Upper lobe of left lung (tissue), 6 donors: Measurements from ENCODE around the gene OR6B3. TPM values are rescaled to one million over a fixed set of nuclear protein-coding genes. Genes with fewer than 3 reads are reported as not detected.

Experiments
- ATAC-seq, 2 donors: fragments of 200-7000 bp; cut with Tn5 transposase; one replicate each; pipeline ENCODE4 v1.9.1; 2022; ENCODE audit warnings: mild to moderate bottlenecking in 2 of 2, moderate library complexity in 2 of 2; ENCODE audit not compliant: low FRiP score in 2 of 2
- DNase-seq, 2 donors: peaks; one replicate each; pipeline ENCODE4 v3.0.0-alpha.2; 2019 to 2020
- H3K27ac ChIP-seq, 4 donors: fragments of 200-600 bp; sonication (generic); one replicate each; pipeline ENCODE4 v1.5.1; 2016 to 2019
- H3K27me3 ChIP-seq, 4 donors: fragments of 200-600 bp; sonication (generic); one replicate each; pipeline ENCODE4 v1.5.1; 2017 to 2019
- H3K36me3 ChIP-seq, 4 donors: fragments of 200-600 bp; sonication (generic); one replicate each; pipeline ENCODE4 v1.5.1; 2016 to 2019
- H3K4me1 ChIP-seq, 4 donors: fragments of 200-600 bp; sonication (generic); one replicate each; pipeline ENCODE4 v1.5.1; 2018 to 2019
- H3K4me3 ChIP-seq, 4 donors: fragments of 200-600 bp; sonication (generic); one replicate each; pipeline ENCODE4 v1.5.1; 2017 to 2019; ENCODE audit warnings: mild to moderate bottlenecking in 2 of 4, moderate library complexity in 1 of 4
- H3K9me3 ChIP-seq, 4 donors: fragments of 200-600 bp; sonication (generic); one replicate each; pipeline ENCODE4 v1.5.1; 2018 to 2019
- EP300 ChIP-seq, 4 donors: sonication (generic); formaldehyde crosslinking; IDR thresholded peaks; one replicate each; pipeline ENCODE4 v1.5.1; 2017; ENCODE audit warnings: antibody characterized with exemption in 4 of 4, control low read depth in 2 of 4
- POLR2A ChIP-seq, 4 donors: fragments of 450-650 bp; IDR thresholded peaks; one replicate each; pipeline ENCODE4 v1.5.1; 2016 to 2017; ENCODE audit warnings: antibody characterized with exemption in 4 of 4, mild to moderate bottlenecking in 2 of 4
- POLR2AphosphoS5 ChIP-seq, 2 donors: sonication (generic); formaldehyde crosslinking; IDR thresholded peaks; one replicate each; pipeline ENCODE4 v1.5.1; 2017; ENCODE audit warnings: antibody characterized with exemption in 2 of 2
- WGBS, 2 donors: methylation state at CpG; one replicate each; pipeline ENCODE4 v1.1.5; 2017 to 2018; 5-methylcytosine and 5-hydroxymethylcytosine counted together
- total RNA-seq, 6 donors: library from RNA; depleted of rRNA in 4 of 6; stranded (reverse); fragments of >200 nt in 4 of 6; gene quantifications; one replicate each; pipeline versions ENCODE4 v1.1.0 to v1.2.1, GENCODE V29; 2016 to 2021
- TF ChIP-seq, protein P1 (sequence below), 6 experiments: fragments of 450-650 bp in 4 of 6; fragments of 200-600 bp in 2 of 6; sonication (generic) in 2 of 6; IDR thresholded peaks; one replicate each; pipeline ENCODE4 v1.5.1; 2016 to 2019; ENCODE audit warnings: antibody characterized with exemption in 6 of 6
- donor health status: DM: no; HTN: no; CAD: no; lungs with moderate emphysema.
- donor health status: DM: no; HTN: yes; CAD: no; lungs with severe emphysema.

The OR6B3 gene
- total RNA-seq, 6 donors from 2014 or later, result not detected

GRCh38 chr2:240024766-240025165, 28.6 kb downstream of the OR6B3 start:
- DNase-seq (no peak), ATAC-seq (peak in 1 of 2 donors; percentile 12)
- 0% methylated on average over 11 to 14 of the region's 22 CpGs for WGBS, 2 donors
- peak overlapping the region; percentile 91 to 96 (median 94) for H3K4me3 ChIP-seq
- H3K27me3 ChIP-seq, result no peaks in the 10 kb centered on the region
- no peaks in the 10 kb centered on the region for H3K9me3 ChIP-seq
- H3K36me3 ChIP-seq, result peaks cover 9 to 17% (median 13%) of the 10 kb centered on the region in 4 donors
- TF ChIP-seq POLR2AphosphoS5 (IDR thresholded peaks at IDR 0.05) (no peak), EP300 (IDR thresholded peaks at IDR 0.05) (no peak), POLR2A (IDR thresholded peaks at IDR 0.05) (no peak)
- TF ChIP-seq, protein P1, sequence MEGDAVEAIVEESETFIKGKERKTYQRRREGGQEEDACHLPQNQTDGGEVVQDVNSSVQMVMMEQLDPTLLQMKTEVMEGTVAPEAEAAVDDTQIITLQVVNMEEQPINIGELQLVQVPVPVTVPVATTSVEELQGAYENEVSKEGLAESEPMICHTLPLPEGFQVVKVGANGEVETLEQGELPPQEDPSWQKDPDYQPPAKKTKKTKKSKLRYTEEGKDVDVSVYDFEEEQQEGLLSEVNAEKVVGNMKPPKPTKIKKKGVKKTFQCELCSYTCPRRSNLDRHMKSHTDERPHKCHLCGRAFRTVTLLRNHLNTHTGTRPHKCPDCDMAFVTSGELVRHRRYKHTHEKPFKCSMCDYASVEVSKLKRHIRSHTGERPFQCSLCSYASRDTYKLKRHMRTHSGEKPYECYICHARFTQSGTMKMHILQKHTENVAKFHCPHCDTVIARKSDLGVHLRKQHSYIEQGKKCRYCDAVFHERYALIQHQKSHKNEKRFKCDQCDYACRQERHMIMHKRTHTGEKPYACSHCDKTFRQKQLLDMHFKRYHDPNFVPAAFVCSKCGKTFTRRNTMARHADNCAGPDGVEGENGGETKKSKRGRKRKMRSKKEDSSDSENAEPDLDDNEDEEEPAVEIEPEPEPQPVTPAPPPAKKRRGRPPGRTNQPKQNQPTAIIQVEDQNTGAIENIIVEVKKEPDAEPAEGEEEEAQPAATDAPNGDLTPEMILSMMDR (IDR thresholded peaks at IDR 0.05), result no peak
- H3K27ac ChIP-seq, result peak overlapping the region; percentile 95 to 98 (median 96)
- H3K4me1 ChIP-seq, result peaks cover 10 to 25% (median 13%) of the 10 kb centered on the region in 4 donors

DNA sequence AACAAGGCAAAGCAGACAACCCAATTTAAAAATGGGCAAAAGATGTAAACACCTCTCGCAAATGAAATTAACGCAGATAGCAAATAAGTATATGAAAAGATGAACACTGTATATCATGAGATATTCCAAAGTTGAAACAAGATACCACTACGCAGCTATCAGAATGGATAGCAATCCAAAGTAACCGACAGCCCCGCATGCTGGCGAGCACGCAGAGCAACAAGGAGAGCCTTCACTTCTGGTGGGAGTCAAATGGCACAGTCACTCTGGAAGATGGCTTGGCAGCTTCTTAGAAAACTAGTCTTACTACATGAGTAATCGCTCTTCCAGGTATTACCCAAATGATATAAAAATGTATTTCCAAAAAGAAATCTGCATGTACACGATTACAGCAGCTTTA, 29.5 kb downstream of the OR6B3 start:
- Histone ChIP-seq H3K9me3 (no peaks in the 10 kb centered on the region), H3K4me1 (peaks cover 10 to 25% (median 13%) of the 10 kb centered on the region in 4 donors), H3K36me3 (peaks cover 9 to 23% (median 17%) of the 10 kb centered on the region in 4 donors), H3K27me3 (no peaks in the 10 kb centered on the region), H3K27ac (no peak overlapping the region), H3K4me3 (peak overlapping the region in 1 of 4 donors; percentile 91)
- no peak for ATAC-seq
- DNase-seq, result no peak
- 79 to 87% methylated on average over 9 of the region's 9 CpGs for WGBS, 2 donors
- no peak for TF ChIP-seq POLR2A (IDR thresholded peaks at IDR 0.05)
- TF ChIP-seq, protein P1 (IDR thresholded peaks at IDR 0.05), result no peak
- TF ChIP-seq POLR2AphosphoS5 (IDR thresholded peaks at IDR 0.05), result no peak
- TF ChIP-seq EP300 (IDR thresholded peaks at IDR 0.05), result no peak

DNA sequence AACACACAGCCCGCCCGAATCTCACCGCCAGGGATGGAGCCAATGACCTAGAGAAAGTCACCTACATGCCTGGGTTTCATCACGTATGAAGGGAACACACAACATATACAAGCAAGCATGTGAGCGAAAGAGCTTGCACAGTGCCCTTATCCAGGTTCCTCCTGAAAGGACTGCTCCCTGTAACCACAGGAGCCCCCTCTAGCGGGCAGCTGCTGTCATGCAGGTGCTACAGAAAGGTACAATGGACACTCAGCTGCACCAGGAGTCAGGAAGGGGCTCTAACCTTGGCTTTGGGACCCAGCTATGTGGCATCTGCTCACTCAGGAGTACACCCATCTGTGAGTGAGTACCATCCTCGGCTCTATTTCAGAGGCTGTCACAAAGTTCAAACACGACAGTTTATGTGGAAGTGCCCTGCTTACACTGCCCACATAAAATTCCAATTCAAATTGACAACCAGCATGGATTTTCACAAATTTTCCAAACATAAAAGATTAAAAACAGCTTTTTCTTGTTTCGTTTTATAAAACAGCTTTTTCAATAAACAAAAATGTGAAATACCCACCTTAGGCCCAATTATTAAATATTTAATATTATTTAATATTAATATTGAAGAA, 31.7 kb downstream of the OR6B3 start:
- Histone ChIP-seq H3K4me3 (no peak overlapping the region), H3K27me3 (no peaks in the 10 kb centered on the region), H3K4me1 (peaks cover 10 to 25% (median 13%) of the 10 kb centered on the region in 4 donors), H3K36me3 (peaks cover 22 to 45% (median 39%) of the 10 kb centered on the region in 4 donors), H3K9me3 (no peaks in the 10 kb centered on the region), H3K27ac (no peak overlapping the region)
- TF ChIP-seq, protein P1 (IDR thresholded peaks at IDR 0.05), result peak; percentile 52 to 59 (median 56)
- no peak for TF ChIP-seq POLR2A (IDR thresholded peaks at IDR 0.05)
- DNase-seq (peak in 1 of 2 donors; percentile 64), ATAC-seq (peak in 1 of 2 donors; percentile 54)
- WGBS, 2 donors, result 67 to 68% methylated on average over 8 to 9 of the region's 9 CpGs

DNA sequence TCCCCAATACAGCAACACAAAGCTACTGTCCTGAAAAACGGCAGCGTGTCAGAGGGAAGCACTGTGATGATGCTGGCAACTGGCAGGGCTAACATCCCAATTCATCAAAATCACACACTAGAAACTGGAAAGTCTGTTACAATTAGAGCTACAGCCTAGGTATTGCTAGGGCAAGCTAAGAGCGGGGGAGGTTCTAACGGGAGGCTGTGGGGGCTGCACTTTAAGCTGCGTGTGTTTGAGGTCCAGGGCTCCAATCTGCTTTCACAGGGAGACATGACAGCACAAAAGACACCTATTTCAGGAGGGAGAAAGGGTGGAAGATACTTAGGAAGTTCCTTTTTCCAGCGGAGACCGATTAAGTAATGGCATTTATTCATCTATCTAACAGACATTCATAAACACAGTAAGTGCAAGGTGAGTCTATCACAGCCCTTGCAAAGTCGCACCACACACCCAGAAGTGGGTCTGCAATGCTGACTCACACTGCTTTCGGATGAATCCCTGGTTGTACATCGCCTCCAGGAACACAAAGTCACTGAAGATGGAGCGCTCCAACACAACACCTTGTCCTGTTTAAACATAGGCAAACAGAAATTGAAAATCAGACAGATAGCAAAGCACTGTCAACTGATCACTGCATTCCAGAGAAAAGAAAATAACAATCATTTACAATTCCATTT, 35.1 kb downstream of the OR6B3 start:
- no peak for TF ChIP-seq POLR2AphosphoS5 (IDR thresholded peaks at IDR 0.05)
- TF ChIP-seq, protein P1 (IDR thresholded peaks at IDR 0.05), result no peak
- no peak for TF ChIP-seq EP300 (IDR thresholded peaks at IDR 0.05)
- TF ChIP-seq POLR2A (IDR thresholded peaks at IDR 0.05), result no peak
- Histone ChIP-seq H3K27me3 (no peaks in the 10 kb centered on the region), H3K4me3 (no peak overlapping the region), H3K4me1 (peaks cover 0 to 6% (median 0%) of the 10 kb centered on the region in 4 donors), H3K9me3 (no peaks in the 10 kb centered on the region), H3K27ac (no peak overlapping the region), H3K36me3 (peaks cover 22 to 79% (median 66%) of the 10 kb centered on the region in 4 donors)
- DNase-seq (no peak), ATAC-seq (no peak)
- WGBS, 2 donors, result 95 to 97% methylated on average over 11 of the region's 11 CpGs
